ENCODE data around the gene AGO4. TPM values are rescaled to one million over a fixed set of nuclear protein-coding genes. Genes with fewer than 3 reads are reported as not detected.
A peak's percentile ranks its signal among the peaks of the same experiment; 100 is the strongest.

Gene AGO4
- total RNA-seq, 2 donors from 2014 or later: 17.6 to 20.5 TPM

DNA sequence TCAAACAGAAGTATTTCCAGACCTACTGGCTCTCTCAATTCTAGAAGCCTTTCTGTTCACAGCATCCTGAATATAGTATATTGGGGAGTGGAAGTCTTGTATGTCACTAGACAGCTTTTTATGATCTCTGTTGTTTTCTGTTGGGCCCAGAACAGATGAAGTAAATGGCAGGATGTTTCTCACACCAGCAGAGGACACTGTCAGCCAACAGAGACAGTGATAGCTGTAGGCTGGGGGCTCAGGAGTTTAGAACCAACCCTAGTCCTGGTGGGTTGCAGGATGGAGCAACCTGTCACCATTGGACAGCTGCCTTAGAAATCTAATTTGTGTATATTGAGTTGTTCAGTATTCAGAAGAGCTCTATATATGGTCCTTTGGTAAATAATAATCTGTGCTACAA lies 92.1 kb downstream of the AGO4 start:
- peaks cover 80% of the 10 kb centered on the region for H3K36me3 ChIP-seq (ENCODE audit: control insufficient read depth, insufficient read depth, low read length)
- H3K36me3 Mint-ChIP-seq (ENCODE audit: low read depth): peaks cover 85% of the 10 kb centered on the region
- no peaks in the 10 kb centered on the region for H3K27me3 Mint-ChIP-seq (ENCODE audit: insufficient read depth)
- H3K9me3 Mint-ChIP-seq: no peaks in the 10 kb centered on the region
- no peak overlapping the region for H3K4me3 ChIP-seq (ENCODE audit: low read length)
- no peaks in the 10 kb centered on the region for H3K9me3 ChIP-seq (ENCODE audit: control insufficient read depth, low read length)
- no peaks in the 10 kb centered on the region for H3K27me3 ChIP-seq (ENCODE audit: control insufficient read depth, insufficient read depth, low read length, poor library complexity, severe bottlenecking)
- H3K9ac ChIP-seq (ENCODE audit: extremely low read depth, low read length, poor library complexity, severe bottlenecking): no peak overlapping the region
- H3K4me3 Mint-ChIP-seq: no peak overlapping the region
- no peak for DNase-seq
- TF ChIP-seq, protein P1, sequence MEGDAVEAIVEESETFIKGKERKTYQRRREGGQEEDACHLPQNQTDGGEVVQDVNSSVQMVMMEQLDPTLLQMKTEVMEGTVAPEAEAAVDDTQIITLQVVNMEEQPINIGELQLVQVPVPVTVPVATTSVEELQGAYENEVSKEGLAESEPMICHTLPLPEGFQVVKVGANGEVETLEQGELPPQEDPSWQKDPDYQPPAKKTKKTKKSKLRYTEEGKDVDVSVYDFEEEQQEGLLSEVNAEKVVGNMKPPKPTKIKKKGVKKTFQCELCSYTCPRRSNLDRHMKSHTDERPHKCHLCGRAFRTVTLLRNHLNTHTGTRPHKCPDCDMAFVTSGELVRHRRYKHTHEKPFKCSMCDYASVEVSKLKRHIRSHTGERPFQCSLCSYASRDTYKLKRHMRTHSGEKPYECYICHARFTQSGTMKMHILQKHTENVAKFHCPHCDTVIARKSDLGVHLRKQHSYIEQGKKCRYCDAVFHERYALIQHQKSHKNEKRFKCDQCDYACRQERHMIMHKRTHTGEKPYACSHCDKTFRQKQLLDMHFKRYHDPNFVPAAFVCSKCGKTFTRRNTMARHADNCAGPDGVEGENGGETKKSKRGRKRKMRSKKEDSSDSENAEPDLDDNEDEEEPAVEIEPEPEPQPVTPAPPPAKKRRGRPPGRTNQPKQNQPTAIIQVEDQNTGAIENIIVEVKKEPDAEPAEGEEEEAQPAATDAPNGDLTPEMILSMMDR (conservative IDR thresholded peaks at IDR 0.05): peak; percentile 47
- H3K4me1 ChIP-seq (ENCODE audit: control insufficient read depth, insufficient read depth, low read length): no peaks in the 10 kb centered on the region
- no peak overlapping the region for H3K27ac Mint-ChIP-seq
- no peaks in the 10 kb centered on the region for H3K4me1 Mint-ChIP-seq
- no peak overlapping the region for H3K27ac ChIP-seq (ENCODE audit: low read depth, low read length)

DNA sequence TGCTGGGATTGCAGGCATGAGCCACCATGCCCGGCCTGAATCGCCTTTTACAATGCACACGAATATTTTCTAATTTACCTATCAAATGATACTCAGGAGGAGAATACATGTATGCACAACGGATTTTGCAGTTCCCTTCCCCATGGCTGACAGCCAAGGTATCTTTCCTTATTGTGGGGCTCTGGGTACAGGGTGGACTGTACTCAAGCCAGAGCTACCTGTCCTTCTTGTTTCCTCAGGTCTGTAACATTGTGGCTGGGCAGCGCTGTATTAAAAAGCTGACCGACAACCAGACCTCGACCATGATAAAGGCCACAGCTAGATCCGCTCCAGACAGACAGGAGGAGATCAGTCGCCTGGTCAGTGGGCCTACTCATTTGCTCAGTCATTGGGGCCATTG lies 93.4 kb downstream of the AGO4 start:
- H3K27ac ChIP-seq (ENCODE audit: low read depth, low read length): no peak overlapping the region
- peaks cover 78% of the 10 kb centered on the region for H3K36me3 Mint-ChIP-seq (ENCODE audit: low read depth)
- H3K4me3 Mint-ChIP-seq: no peak overlapping the region
- H3K27me3 Mint-ChIP-seq (ENCODE audit: insufficient read depth): no peaks in the 10 kb centered on the region
- no peaks in the 10 kb centered on the region for H3K4me1 Mint-ChIP-seq
- no peak overlapping the region for H3K4me3 ChIP-seq (ENCODE audit: low read length)
- H3K9ac ChIP-seq (ENCODE audit: extremely low read depth, low read length, poor library complexity, severe bottlenecking): no peak overlapping the region
- TF ChIP-seq, protein P1 (conservative IDR thresholded peaks at IDR 0.05): no peak
- H3K27ac Mint-ChIP-seq: no peak overlapping the region
- WGBS, 2 experiments (ENCODE audit: insufficient coverage in 1 of 2, insufficient read length in 1 of 2): 90 to 95% methylated on average over 8 to 9 of the region's 9 CpGs
- H3K36me3 ChIP-seq (ENCODE audit: control insufficient read depth, insufficient read depth, low read length): peaks cover 76% of the 10 kb centered on the region
- no peaks in the 10 kb centered on the region for H3K9me3 ChIP-seq (ENCODE audit: control insufficient read depth, low read length)
- no peaks in the 10 kb centered on the region for H3K9me3 Mint-ChIP-seq
- no peaks in the 10 kb centered on the region for H3K4me1 ChIP-seq (ENCODE audit: control insufficient read depth, insufficient read depth, low read length)
- no peak for DNase-seq
- no peaks in the 10 kb centered on the region for H3K27me3 ChIP-seq (ENCODE audit: control insufficient read depth, insufficient read depth, low read length, poor library complexity, severe bottlenecking)

DNA sequence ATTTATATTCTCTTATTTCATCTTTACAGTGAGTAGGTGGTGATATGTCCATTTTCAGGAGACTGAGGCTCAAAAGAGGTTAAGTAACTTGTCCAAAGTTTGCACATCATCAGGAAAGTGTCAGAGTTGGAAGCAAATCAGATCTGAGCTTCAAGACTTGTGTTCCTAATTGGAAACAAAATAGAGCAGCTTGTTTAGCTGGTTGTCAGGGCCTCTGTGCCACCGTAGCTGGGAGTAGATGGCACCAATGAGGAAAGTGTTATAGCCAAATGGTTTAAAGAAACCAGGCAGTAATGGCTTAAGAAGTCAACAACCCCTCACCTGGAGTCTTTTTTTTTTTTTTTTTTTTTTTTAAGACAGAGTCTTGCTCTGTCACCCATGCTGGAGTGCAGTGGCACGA lies 94.9 kb downstream of the AGO4 start:
- Mint-ChIP-seq H3K4me1 (no peaks in the 10 kb centered on the region), H3K27me3 (ENCODE audit: insufficient read depth) (no peaks in the 10 kb centered on the region), H3K4me3 (no peak overlapping the region), H3K36me3 (ENCODE audit: low read depth) (peaks cover 80% of the 10 kb centered on the region), H3K9me3 (no peaks in the 10 kb centered on the region), H3K27ac (no peak overlapping the region)
- no peaks in the 10 kb centered on the region for H3K4me1 ChIP-seq (ENCODE audit: control insufficient read depth, insufficient read depth, low read length)
- H3K4me3 ChIP-seq (ENCODE audit: low read length): no peak overlapping the region
- TF ChIP-seq, protein P1 (conservative IDR thresholded peaks at IDR 0.05): no peak
- peaks cover 76% of the 10 kb centered on the region for H3K36me3 ChIP-seq (ENCODE audit: control insufficient read depth, insufficient read depth, low read length)
- DNase-seq: no peak
- H3K9me3 ChIP-seq (ENCODE audit: control insufficient read depth, low read length): no peaks in the 10 kb centered on the region
- 95% methylated on average over 2 of the region's 2 CpGs; no CpG with 5 or more reads in 1 of the 2 experiments for WGBS, 2 experiments (ENCODE audit: insufficient coverage in 1 of 2, insufficient read length in 1 of 2)
- no peaks in the 10 kb centered on the region for H3K27me3 ChIP-seq (ENCODE audit: control insufficient read depth, insufficient read depth, low read length, poor library complexity, severe bottlenecking)
- no peak overlapping the region for H3K27ac ChIP-seq (ENCODE audit: low read depth, low read length)
- H3K9ac ChIP-seq (ENCODE audit: extremely low read depth, low read length, poor library complexity, severe bottlenecking): no peak overlapping the region

Other genes with a start within 250 kb of the AGO4 start
- gene TFAP2E, start 234.7 kb upstream of the AGO4 start, total RNA-seq: under 1 TPM; 0.62 to 0.66 TPM
- 10 to 100 TPM; 66.0 to 71.3 TPM for gene PSMB2, start 166.5 kb upstream of the AGO4 start, total RNA-seq
- gene C1orf216, start 89.1 kb upstream of the AGO4 start, total RNA-seq: 10 to 100 TPM in 1 of 2 donors, 1 to 10 TPM in 1; 9.8 to 13.0 TPM
- gene CLSPN, start 38.0 kb upstream of the AGO4 start, total RNA-seq: 10 to 100 TPM; 39.0 to 52.6 TPM
- 10 to 100 TPM; 54.5 to 65.7 TPM for gene AGO1, start 75.2 kb downstream of the AGO4 start, total RNA-seq
- gene AGO3, start 123.1 kb downstream of the AGO4 start, total RNA-seq: 10 to 100 TPM; 32.8 to 39.8 TPM